ENCODE results near the gene ZNF516.
A peak's percentile ranks its signal among the peaks of the same experiment; 100 is the strongest.

The ZNF516 gene

GRCh38 chr18:76396792-76397191 lies 98.2 kb downstream of the ZNF516 start:
- H3K4me3 ChIP-seq, result no peak overlapping the region
- no peak for TF ChIP-seq CTCF (IDR thresholded peaks at IDR 0.05)
- no peak overlapping the region for H3K27ac ChIP-seq
- no peak for DNase-seq (ENCODE audit: low spot score)

GRCh38 chr18:76395609-76396008 lies 99.4 kb downstream of the ZNF516 start:
- no peak overlapping the region for H3K27ac ChIP-seq
- H3K4me3 ChIP-seq, result no peak overlapping the region
- no peak for TF ChIP-seq CTCF (IDR thresholded peaks at IDR 0.05)
- DNase-seq (ENCODE audit: low spot score), result no peak

DNA sequence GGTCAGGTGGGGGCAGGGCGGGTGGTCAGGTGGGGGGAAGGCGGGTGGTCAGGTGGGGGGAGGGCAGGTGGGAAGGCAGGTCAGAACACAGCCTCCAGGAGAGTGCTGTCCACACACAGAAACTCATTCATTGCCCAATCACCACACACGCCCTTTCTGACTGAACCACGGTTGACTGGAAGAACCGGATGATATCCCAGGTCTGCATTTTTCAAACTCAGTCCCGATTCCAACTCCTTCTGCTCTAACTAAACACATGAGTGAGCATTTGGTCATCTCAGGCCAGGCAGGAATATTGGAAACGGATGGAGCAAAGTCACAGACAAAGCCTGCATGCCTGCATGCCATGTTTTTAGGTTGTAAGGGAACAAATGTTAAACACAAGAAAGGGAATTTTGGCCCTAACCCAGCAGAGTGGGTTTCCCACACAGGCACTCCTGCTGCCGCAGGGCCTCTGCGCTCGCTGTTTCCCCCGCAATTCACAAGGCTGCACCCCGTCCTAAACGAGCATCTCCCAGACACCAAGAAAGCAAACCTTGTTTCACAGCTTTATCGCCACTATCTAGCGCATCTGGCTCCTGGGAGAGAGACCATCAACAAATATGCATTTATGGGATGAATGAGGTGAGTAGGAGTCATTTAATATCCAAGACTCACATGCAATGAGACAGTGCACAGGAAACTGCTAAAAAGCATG lies 100.1 kb downstream of the ZNF516 start:
- H3K27ac ChIP-seq, result no peak overlapping the region
- no peak for DNase-seq (ENCODE audit: low spot score)
- TF ChIP-seq CTCF (IDR thresholded peaks at IDR 0.05), result no peak

GRCh38 chr18:76392349-76392748 lies 102.7 kb downstream of the ZNF516 start:
- Histone ChIP-seq H3K27ac (no peak overlapping the region), H3K4me3 (no peak overlapping the region)
- no peak for TF ChIP-seq CTCF (IDR thresholded peaks at IDR 0.05)
- DNase-seq (ENCODE audit: low spot score), result peak; percentile 55

More for the DNA sequence above, 100.1 kb downstream of the ZNF516 start:
- no peak overlapping the region for H3K4me3 ChIP-seq

GRCh38 chr18:76391746-76392145 lies 103.3 kb downstream of the ZNF516 start:
- DNase-seq (ENCODE audit: low spot score), result no peak
- H3K27ac ChIP-seq, result no peak overlapping the region

GRCh38 chr18:76391038-76391437 lies 104.0 kb downstream of the ZNF516 start:
- DNase-seq (ENCODE audit: low spot score), result no peak
- Histone ChIP-seq H3K4me3 (no peak overlapping the region), H3K27ac (no peak overlapping the region)
- no peak for TF ChIP-seq CTCF (IDR thresholded peaks at IDR 0.05)

More at GRCh38 chr18:76391746-76392145, 103.3 kb downstream of the ZNF516 start:
- no peak overlapping the region for H3K4me3 ChIP-seq
- TF ChIP-seq CTCF (IDR thresholded peaks at IDR 0.05), result no peak

GRCh38 chr18:76390452-76391035 lies 104.5 kb downstream of the ZNF516 start:
- DNase-seq (ENCODE audit: low spot score), result no peak
- Histone ChIP-seq H3K27ac (no peak overlapping the region), H3K4me3 (no peak overlapping the region)
- no peak for TF ChIP-seq CTCF (IDR thresholded peaks at IDR 0.05)
